ENCODE data around the gene BIRC5.
"Not testable (repeated sequence)": the region's sequence is repeated elsewhere in the genome, so short reads cannot be mapped to it uniquely, and the experiment has no call there.

Gene BIRC5

GRCh38 chr17:78237401-78238012 lies 23.5 kb downstream of the BIRC5 start:
- peak; percentile 20 for FAIRE-seq
- no peak for DNase-seq (ENCODE audit: insufficient read length, low spot score)

- FAIRE-seq = no peak
- no peak for DNase-seq (ENCODE audit: insufficient read length, low spot score)
Observed at GRCh38 chr17:78238823-78239488, 24.9 kb downstream of the BIRC5 start.

- no peak for FAIRE-seq
- no peak for DNase-seq (ENCODE audit: insufficient read length, low spot score)
Observed at GRCh38 chr17:78239489-78239931, 25.5 kb downstream of the BIRC5 start.

- FAIRE-seq = no peak
- DNase-seq (ENCODE audit: insufficient read length, low spot score) = no peak
Observed at GRCh38 chr17:78240012-78240655, 26.1 kb downstream of the BIRC5 start.

- DNase-seq (ENCODE audit: insufficient read length, low spot score) (no peak), FAIRE-seq (no peak)
Observed at GRCh38 chr17:78240839-78241238, 26.8 kb downstream of the BIRC5 start.

GRCh38 chr17:78241277-78242023 lies 27.4 kb downstream of the BIRC5 start:
- DNase-seq (ENCODE audit: insufficient read length, low spot score) = peak; percentile 59
- peak; percentile 71 for FAIRE-seq

- no peak for FAIRE-seq
Observed at GRCh38 chr17:78242024-78242742, 28.1 kb downstream of the BIRC5 start.

GRCh38 chr17:78247304-78247703 lies 33.3 kb downstream of the BIRC5 start:
- DNase-seq (ENCODE audit: insufficient read length, low spot score) (no peak), FAIRE-seq (no peak)

More at GRCh38 chr17:78242024-78242742, 28.1 kb downstream of the BIRC5 start:
- no peak for DNase-seq (ENCODE audit: insufficient read length, low spot score)

- DNase-seq (ENCODE audit: insufficient read length, low spot score) (no peak), FAIRE-seq (peak; percentile 48)
Observed at GRCh38 chr17:78248051-78248914, 34.2 kb downstream of the BIRC5 start.

GRCh38 chr17:78249074-78249817 lies 35.2 kb downstream of the BIRC5 start:
- FAIRE-seq (no peak), DNase-seq (ENCODE audit: insufficient read length, low spot score) (no peak)

GRCh38 chr17:78249818-78250806 lies 36.1 kb downstream of the BIRC5 start:
- FAIRE-seq = peak; percentile 26

GRCh38 chr17:78250891-78251772 lies 37.1 kb downstream of the BIRC5 start:
- FAIRE-seq = peak; percentile 72

More at GRCh38 chr17:78249818-78250806, 36.1 kb downstream of the BIRC5 start:
- DNase-seq (ENCODE audit: insufficient read length, low spot score) = no peak

GRCh38 chr17:78251773-78252103 lies 37.7 kb downstream of the BIRC5 start:
- FAIRE-seq = no peak
- no peak for DNase-seq (ENCODE audit: insufficient read length, low spot score)

More at GRCh38 chr17:78250891-78251772, 37.1 kb downstream of the BIRC5 start:
- DNase-seq (ENCODE audit: insufficient read length, low spot score) = peak; percentile 92

- FAIRE-seq (no peak), DNase-seq (ENCODE audit: insufficient read length, low spot score) (no peak)
Observed at GRCh38 chr17:78252111-78252634, 38.1 kb downstream of the BIRC5 start.

GRCh38 chr17:78252701-78253635 lies 38.9 kb downstream of the BIRC5 start:
- no peak for DNase-seq (ENCODE audit: insufficient read length, low spot score)
- FAIRE-seq = no peak

GRCh38 chr17:78253636-78253945 lies 39.5 kb downstream of the BIRC5 start:
- not testable (repeated sequence) for DNase-seq (ENCODE audit: insufficient read length, low spot score); FAIRE-seq
